Epithelial cell of esophagus (primary cell): Measurements from ENCODE around the gene SLC7A9.

Experiments used
- DNase-seq: peaks from one replicate; pipeline ENCODE4 v3.0.0; 2010; ENCODE audit warnings: low read depth
- H3K4me3 ChIP-seq: 2 replicates; pipeline ENCODE4 v1.5.1; 2011; ENCODE audit warnings: mild to moderate bottlenecking, low read length, control low read depth
- CTCF ChIP-seq: IDR thresholded peaks from 2 replicates; pipeline ENCODE4 v1.5.1; 2011; ENCODE audit warnings: low read depth, mild to moderate bottlenecking, low read length, control low read depth, inconsistent platforms; ENCODE audit not compliant: insufficient read depth; ENCODE audit errors: missing control alignments

SLC7A9 gene

GRCh38 chr19:32877323-32877912 lies 7.9 kb upstream of the SLC7A9 start:
- TF ChIP-seq CTCF = no peak
- no peak for DNase-seq
- H3K4me3 ChIP-seq = no peak overlapping the region

- TF ChIP-seq CTCF = no peak
- peak; percentile 7 for DNase-seq
- no peak overlapping the region for H3K4me3 ChIP-seq
These were observed 7.3 kb upstream of the SLC7A9 start for GRCh38 chr19:32876919-32877285.

- no peak for TF ChIP-seq CTCF
- H3K4me3 ChIP-seq = no peak overlapping the region
- no peak for DNase-seq
These were observed 6.8 kb upstream of the SLC7A9 start for GRCh38 chr19:32876236-32876918.

GRCh38 chr19:32875428-32875827 lies 5.9 kb upstream of the SLC7A9 start:
- H3K4me3 ChIP-seq = no peak overlapping the region
- TF ChIP-seq CTCF = no peak
- no peak for DNase-seq

GRCh38 chr19:32874605-32875004 lies 5.0 kb upstream of the SLC7A9 start:
- H3K4me3 ChIP-seq = no peak overlapping the region
- no peak for TF ChIP-seq CTCF
- DNase-seq = no peak

GRCh38 chr19:32873247-32873959 lies 3.8 kb upstream of the SLC7A9 start:
- H3K4me3 ChIP-seq = no peak overlapping the region
- no peak for DNase-seq
- no peak for TF ChIP-seq CTCF

- DNase-seq = no peak
- H3K4me3 ChIP-seq = no peak overlapping the region
- no peak for TF ChIP-seq CTCF
These were observed 2.8 kb upstream of the SLC7A9 start for GRCh38 chr19:32872391-32872790.
